Measurements from ENCODE around the gene RIN3. TPM values are rescaled to one million over a fixed set of nuclear protein-coding genes. Genes with fewer than 3 reads are reported as not detected.

RIN3 gene
- total and polyA plus RNA-seq, 7 donors = 6.0 to 31.8 (median 15.3) TPM

GRCh38 chr14:92704821-92705220 lies 191.2 kb downstream of the RIN3 start:
- H3K27ac ChIP-seq = peak overlapping the region in 1 of 4 donors; percentile 2
- no peaks in the 10 kb centered on the region for H3K4me1 ChIP-seq
- no peak overlapping the region for H3K4me3 ChIP-seq
- H3K27me3 ChIP-seq = no peaks in the 10 kb centered on the region
- no peak for DNase-seq
- TF ChIP-seq POLR2AphosphoS5 (IDR thresholded peaks at IDR 0.05) = no peak
- no peak for TF ChIP-seq POLR2A (IDR thresholded peaks at IDR 0.05)
- TF ChIP-seq CTCF (IDR thresholded peaks at IDR 0.05) = no peak
- no peak for TF ChIP-seq EP300 (IDR thresholded peaks at IDR 0.05)
- 91% methylated on average over 11 of the region's 11 CpGs for WGBS, 2 donors
- peaks cover 12 to 65% (median 23%) of the 10 kb centered on the region in 4 donors for H3K36me3 ChIP-seq
- H3K9me3 ChIP-seq = no peaks in the 10 kb centered on the region
- intact Hi-C loops (cut with DNase I) = no loop called here

- 93 to 96% methylated on average over 15 of the region's 15 CpGs for WGBS, 2 donors
- H3K4me3 ChIP-seq = no peak overlapping the region
- H3K4me1 ChIP-seq = no peaks in the 10 kb centered on the region
- no peak for DNase-seq
- peaks cover 26 to 81% (median 39%) of the 10 kb centered on the region in 4 donors for H3K36me3 ChIP-seq
- intact Hi-C loops (cut with DNase I) = no loop called here
- no peaks in the 10 kb centered on the region for H3K27me3 ChIP-seq
- H3K9me3 ChIP-seq = no peaks in the 10 kb centered on the region
- H3K27ac ChIP-seq = no peak overlapping the region
- TF ChIP-seq POLR2A (IDR thresholded peaks at IDR 0.05) (no peak), CTCF (IDR thresholded peaks at IDR 0.05) (no peak), EP300 (IDR thresholded peaks at IDR 0.05) (no peak), POLR2AphosphoS5 (IDR thresholded peaks at IDR 0.05) (no peak)
These were observed 192.8 kb downstream of the RIN3 start for GRCh38 chr14:92706386-92706785.

GRCh38 chr14:92709340-92710000 lies 195.9 kb downstream of the RIN3 start:
- no peaks in the 10 kb centered on the region for H3K4me1 ChIP-seq
- TF ChIP-seq CTCF (IDR thresholded peaks at IDR 0.05) (no peak), POLR2AphosphoS5 (IDR thresholded peaks at IDR 0.05) (no peak), POLR2A (IDR thresholded peaks at IDR 0.05) (no peak), EP300 (IDR thresholded peaks at IDR 0.05) (no peak)
- H3K27ac ChIP-seq = no peak overlapping the region
- intact Hi-C loops (cut with DNase I) = no loop called here
- DNase-seq = no peak
- WGBS, 2 donors = 85 to 92% methylated on average over 13 of the region's 13 CpGs
- no peaks in the 10 kb centered on the region for H3K9me3 ChIP-seq
- H3K36me3 ChIP-seq = peaks cover 24 to 88% (median 40%) of the 10 kb centered on the region in 4 donors
- no peak overlapping the region for H3K4me3 ChIP-seq
- H3K27me3 ChIP-seq = no peaks in the 10 kb centered on the region

GRCh38 chr14:92710001-92710341 lies 196.4 kb downstream of the RIN3 start:
- intact Hi-C loops (cut with DNase I) = loop anchor here (5.0 kb wide), 1 partner anchor 37 kb away; the partner anchor contains the start of gene LGMN
- no peaks in the 10 kb centered on the region for H3K27me3 ChIP-seq
- H3K27ac ChIP-seq = no peak overlapping the region
- peaks cover 24 to 83% (median 40%) of the 10 kb centered on the region in 4 donors for H3K36me3 ChIP-seq
- no peaks in the 10 kb centered on the region for H3K4me1 ChIP-seq
- TF ChIP-seq EP300 (IDR thresholded peaks at IDR 0.05) (no peak), POLR2A (IDR thresholded peaks at IDR 0.05) (no peak), CTCF (IDR thresholded peaks at IDR 0.05) (no peak), POLR2AphosphoS5 (IDR thresholded peaks at IDR 0.05) (no peak)
- no peaks in the 10 kb centered on the region for H3K9me3 ChIP-seq
- DNase-seq = no peak
- H3K4me3 ChIP-seq = no peak overlapping the region
- WGBS, 2 donors = 97 to 98% methylated on average over 5 of the region's 5 CpGs
